ENCODE results near the gene TRABD.

DNA sequence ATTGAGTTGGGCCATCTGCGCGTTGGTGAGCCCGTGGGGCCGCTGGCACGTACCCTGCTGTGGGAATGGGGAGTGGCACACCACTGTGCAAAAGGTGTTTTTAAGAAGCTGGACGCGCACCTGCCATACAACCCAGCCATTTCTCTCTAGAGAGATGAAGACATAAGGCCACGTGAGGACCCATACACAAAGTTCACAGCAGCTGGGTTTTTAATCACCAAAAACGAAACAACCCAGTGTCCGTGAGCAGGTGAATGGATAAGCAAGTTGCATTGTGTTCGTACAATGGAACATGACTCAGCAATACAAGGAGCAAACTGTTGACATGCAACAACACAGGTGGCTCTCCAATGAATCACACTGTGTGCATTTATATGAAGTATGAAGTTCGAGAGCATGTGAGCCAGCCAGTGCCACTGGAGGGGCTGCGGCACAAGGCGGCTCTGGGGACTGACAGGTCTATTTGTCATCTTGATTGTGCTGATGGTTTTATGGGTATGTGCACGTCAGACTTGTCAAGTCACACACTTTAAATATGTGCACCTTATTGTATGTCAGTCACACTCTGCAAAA lies 45.8 kb upstream of the TRABD start:
- TF ChIP-seq, protein P1, sequence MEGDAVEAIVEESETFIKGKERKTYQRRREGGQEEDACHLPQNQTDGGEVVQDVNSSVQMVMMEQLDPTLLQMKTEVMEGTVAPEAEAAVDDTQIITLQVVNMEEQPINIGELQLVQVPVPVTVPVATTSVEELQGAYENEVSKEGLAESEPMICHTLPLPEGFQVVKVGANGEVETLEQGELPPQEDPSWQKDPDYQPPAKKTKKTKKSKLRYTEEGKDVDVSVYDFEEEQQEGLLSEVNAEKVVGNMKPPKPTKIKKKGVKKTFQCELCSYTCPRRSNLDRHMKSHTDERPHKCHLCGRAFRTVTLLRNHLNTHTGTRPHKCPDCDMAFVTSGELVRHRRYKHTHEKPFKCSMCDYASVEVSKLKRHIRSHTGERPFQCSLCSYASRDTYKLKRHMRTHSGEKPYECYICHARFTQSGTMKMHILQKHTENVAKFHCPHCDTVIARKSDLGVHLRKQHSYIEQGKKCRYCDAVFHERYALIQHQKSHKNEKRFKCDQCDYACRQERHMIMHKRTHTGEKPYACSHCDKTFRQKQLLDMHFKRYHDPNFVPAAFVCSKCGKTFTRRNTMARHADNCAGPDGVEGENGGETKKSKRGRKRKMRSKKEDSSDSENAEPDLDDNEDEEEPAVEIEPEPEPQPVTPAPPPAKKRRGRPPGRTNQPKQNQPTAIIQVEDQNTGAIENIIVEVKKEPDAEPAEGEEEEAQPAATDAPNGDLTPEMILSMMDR (IDR thresholded peaks at IDR 0.05; ENCODE audit: borderline replicate concordance, extremely low read depth, low read length, poor library complexity, severe bottlenecking), result no peak
- no peak for TF ChIP-seq EZH2 (IDR thresholded peaks at IDR 0.05; ENCODE audit: borderline replicate concordance, low read depth, low read length, severe bottlenecking)
